ENCODE measurements around the gene NRG2. TPM values are rescaled to one million over a fixed set of nuclear protein-coding genes. Genes with fewer than 3 reads are reported as not detected.

NRG2 gene
- polyA plus RNA-seq, 3 donors = 2.0 to 4.8 (median 3.1) TPM

DNA sequence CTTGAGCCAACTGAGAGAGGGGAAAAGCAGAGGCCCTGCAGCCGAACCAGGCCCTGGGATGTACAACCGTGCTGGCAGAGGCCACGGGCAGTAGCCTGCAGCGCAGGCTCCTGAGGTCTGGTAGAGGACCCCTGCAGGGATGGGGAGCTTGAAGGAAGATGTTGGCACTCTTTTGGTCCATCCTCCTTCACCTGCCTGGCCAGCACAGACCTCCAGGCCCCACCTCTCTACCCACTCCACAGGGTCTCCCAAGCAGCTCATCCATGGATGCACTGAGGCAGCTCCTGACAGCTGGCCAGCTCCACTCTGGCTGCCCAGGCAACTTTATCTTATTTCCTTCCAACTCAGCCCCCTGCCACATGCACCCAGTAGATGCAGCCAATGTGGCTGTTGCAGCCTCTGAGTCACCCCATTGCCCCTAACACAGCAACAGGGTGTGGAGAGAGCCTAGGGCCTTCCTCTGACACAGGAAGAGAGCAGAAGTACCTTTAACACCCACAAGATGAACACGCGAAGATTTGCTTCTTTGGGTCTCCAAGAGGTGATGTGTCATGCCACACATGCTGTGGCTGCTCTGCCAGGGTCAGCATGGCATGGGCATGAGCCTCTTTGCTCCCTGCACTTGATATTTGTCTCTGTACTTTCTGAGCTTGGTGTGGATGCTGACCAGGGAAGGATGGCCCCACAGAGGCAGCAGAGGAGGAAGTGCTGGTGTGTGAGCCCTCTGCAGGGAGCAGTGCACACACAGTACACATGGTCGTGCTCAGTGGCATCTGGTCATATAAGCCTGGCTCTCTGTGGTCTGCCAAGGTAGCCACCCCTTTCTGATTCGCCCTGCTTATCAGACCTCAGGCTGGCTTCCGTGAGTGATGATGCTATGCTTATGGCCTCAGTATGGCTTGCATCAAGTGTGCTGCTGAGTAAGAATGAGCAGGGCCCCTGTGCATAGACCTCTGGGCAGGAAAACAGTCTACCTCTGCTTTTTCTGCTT lies 117.2 kb downstream of the NRG2 start:
- H3K27ac ChIP-seq (ENCODE audit: low read depth, low read length) = no peak overlapping the region
- WGBS, 3 donors = 84 to 89% (median 88%) methylated on average over 9 of the region's 9 CpGs

DNA sequence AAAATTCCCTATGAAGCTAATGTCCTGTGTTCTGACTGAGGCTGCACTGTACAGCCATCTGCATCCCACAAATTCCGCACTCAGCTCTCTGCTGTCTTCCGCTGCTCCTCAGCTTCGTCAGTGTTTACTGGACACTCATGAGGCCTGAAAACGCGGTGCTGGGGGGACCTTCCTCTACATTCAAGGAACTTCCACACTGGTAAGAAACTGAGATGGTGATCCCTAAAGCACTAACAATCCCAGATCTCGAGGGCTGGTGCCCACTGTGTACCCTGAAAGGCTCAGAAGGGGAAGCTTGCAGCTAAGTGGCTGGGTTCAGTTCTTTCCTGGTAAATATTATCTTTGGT lies 117.9 kb downstream of the NRG2 start:
- 90 to 92% (median 91%) methylated on average over 6 of the region's 6 CpGs for WGBS, 3 donors
- H3K27ac ChIP-seq (ENCODE audit: low read depth, low read length) = no peak overlapping the region

DNA sequence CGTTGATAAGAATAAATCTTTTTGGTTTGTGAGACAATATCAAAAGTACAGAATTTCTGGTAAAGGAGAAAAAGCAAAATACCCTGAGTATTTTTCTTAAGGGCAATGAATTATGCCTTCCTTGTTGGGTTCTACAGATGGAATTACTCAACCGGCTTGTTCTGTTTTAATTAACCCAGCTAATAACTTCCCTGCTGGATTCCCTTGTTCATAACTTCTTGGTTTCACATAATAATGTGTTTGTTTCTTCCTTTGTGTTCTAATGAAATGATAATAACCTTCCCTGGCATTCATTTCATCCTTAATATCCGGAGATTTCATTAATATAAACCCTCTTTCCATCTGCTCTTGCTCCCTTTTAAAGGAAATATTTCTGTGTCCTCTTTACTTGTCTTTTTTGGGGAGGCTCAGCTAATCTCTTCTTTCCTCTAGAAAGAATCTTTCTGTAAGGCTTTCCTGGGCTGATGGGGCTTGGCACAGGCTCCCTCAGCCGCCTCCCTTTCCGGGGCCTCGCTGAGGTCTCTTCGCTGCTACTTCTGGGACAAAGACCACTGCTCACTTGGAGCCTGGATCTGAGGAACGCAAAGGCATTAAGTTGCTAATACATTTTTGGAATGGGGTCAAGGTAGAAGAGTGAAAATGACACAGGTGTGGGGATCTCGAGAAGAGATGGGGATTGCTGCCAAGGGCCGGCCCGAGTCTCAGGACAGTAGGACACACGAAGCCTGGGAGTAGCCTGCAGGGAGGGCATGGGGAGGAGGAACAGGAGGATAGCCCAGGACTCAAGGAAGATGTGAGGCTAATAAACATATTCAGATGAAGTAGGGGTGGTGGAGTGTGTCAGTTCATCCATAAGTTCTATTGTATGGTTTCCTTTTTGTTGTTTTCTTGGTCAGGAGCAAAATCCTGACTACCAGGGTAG lies 118.5 kb downstream of the NRG2 start:
- no peak overlapping the region for H3K27ac ChIP-seq (ENCODE audit: low read depth, low read length)
- 66 to 75% (median 70%) methylated on average over 12 of the region's 12 CpGs for WGBS, 3 donors

DNA sequence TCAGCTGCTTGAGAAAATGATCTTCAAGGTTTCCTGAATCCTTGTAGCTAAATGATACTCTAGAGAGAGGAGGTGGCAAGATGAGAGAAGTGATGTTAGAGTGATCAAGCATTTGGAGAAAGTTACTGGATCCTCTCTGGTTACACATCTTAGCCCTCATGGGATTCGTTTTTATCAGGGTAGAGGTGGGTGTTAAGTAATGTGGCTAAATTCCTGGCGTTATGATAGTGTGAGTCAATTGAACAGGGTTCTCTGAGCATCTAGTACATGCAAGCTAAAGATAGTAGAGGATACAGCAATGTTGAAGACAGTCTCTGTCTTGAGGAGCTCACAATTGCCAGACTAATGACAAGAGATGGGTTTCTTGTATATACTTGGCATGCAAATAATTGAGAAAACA lies 123.8 kb downstream of the NRG2 start:
- 63 to 76% (median 65%) methylated on average over 2 of the region's 2 CpGs for WGBS, 3 donors
- H3K27ac ChIP-seq (ENCODE audit: low read depth, low read length) = no peak overlapping the region

DNA sequence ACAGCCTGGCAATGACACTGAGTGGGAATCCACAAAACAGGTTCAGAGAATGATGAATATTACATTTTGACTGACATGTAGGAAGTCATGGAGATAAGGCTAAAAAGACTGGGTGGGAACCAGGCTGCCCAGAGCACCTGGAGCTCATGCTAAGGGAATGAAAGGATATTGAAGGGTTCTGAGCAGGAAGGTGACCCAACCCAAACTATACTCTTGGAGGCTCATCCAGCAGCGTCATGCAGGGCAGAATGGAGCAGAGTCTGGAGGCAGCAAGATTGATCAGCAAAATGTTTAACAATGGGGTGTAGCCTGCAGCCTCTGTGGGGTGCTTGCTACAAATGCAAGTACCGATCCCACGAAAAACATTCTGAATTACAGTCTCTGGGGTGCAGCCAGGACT lies 127.3 kb downstream of the NRG2 start:
- 30 to 44% (median 43%) methylated on average over 3 of the region's 3 CpGs for WGBS, 3 donors

DNA sequence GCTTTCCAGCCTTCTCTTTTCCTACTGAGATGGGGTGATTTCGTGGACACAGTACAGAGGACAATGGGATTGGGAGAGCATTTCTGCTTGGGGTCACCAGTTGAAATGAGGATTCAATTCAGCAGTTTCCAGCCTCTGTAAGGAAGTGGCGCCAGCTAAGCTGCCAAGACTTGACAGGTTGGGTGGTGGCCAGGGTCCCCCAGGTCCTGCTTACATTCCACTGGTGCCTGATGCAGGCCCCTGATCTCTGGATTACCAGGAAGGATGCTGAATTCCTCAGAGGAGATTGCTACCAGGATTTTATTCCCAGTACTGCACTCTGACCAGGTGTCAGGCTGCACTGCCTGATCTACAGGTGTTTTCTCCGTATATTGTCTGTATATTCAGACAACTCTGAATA lies 127.8 kb downstream of the NRG2 start:
- H3K27ac ChIP-seq (ENCODE audit: low read depth, low read length) = no peak overlapping the region
- 66 to 84% (median 72%) methylated on average over 3 of the region's 3 CpGs for WGBS, 3 donors

More for the DNA sequence above, 127.3 kb downstream of the NRG2 start:
- H3K27ac ChIP-seq (ENCODE audit: low read depth, low read length) = no peak overlapping the region

DNA sequence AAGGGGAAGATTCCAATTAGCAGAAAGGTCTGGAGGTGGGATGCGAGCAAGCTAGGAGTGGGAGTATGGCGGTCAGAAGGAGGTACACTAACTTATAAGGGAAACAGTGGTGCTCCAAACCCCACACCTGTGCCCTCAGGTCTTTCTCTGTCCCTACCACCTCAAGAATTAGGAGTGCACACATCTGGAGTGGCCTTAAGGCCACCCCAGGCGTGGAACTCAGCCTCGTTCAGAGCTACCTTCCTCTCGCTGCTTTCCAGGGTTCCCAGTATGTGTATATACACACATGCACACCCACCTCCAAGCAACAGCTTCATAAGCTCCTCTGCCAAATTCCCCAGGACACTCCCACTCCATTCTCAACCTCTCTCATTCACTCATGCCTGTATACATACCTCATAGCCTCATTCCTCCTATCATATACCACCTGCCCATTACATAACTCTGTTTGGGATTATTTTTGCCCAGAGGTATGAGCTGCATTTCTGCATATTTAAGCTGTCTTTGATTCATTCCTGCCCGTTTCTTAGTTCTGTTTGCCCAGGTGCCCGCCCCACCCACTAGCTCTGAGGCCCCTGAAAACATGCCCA lies 128.8 kb downstream of the NRG2 start:
- 82 to 87% (median 84%) methylated on average over 7 of the region's 7 CpGs for WGBS, 3 donors

DNA sequence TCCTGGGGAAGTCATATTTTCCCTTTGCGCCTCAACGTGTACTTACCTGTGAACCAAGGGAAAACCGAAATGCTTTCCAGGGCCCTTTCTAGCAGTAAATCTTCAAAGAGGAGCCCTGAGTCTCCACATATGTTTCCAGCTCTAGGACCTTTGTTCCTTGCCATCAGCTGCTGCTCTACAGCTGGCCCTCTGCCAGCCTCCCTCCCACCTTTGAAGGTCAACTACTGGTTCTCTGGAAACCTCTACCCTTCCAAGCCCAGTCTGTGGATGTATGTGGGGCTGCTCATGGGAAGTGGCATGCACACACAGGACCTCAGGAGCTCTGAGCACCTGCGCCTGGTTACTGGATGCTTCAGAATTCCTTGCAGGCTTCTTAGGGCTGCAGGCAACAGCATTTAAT lies 130.3 kb downstream of the NRG2 start:
- WGBS, 3 donors = 60 to 96% (median 93%) methylated on average over 4 of the region's 4 CpGs
- H3K27ac ChIP-seq (ENCODE audit: low read depth, low read length) = no peak overlapping the region

More for the DNA sequence above, 128.8 kb downstream of the NRG2 start:
- no peak overlapping the region for H3K27ac ChIP-seq (ENCODE audit: low read depth, low read length)

DNA sequence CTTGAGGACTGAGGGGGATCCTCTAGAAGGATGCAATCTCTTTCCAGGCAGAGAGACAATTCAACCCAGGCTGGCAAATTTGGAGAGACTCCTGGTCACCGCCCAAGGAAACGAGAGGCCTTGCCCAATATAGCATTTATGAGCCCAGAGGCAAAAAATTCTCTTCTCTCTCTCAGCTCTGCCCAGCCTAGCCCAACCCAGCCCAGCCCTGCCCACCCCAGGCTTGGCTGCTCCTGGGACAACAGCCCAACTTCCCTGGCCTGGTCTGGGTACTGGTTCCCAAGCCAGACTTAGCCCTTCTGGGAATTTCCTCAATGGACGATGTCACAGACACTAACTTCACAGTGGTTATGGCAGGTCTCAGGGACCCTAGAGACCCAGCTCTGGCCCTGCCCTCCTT lies 130.9 kb downstream of the NRG2 start:
- no peak overlapping the region for H3K27ac ChIP-seq (ENCODE audit: low read depth, low read length)
- 78 to 93% (median 81%) methylated on average over 3 of the region's 3 CpGs for WGBS, 3 donors

DNA sequence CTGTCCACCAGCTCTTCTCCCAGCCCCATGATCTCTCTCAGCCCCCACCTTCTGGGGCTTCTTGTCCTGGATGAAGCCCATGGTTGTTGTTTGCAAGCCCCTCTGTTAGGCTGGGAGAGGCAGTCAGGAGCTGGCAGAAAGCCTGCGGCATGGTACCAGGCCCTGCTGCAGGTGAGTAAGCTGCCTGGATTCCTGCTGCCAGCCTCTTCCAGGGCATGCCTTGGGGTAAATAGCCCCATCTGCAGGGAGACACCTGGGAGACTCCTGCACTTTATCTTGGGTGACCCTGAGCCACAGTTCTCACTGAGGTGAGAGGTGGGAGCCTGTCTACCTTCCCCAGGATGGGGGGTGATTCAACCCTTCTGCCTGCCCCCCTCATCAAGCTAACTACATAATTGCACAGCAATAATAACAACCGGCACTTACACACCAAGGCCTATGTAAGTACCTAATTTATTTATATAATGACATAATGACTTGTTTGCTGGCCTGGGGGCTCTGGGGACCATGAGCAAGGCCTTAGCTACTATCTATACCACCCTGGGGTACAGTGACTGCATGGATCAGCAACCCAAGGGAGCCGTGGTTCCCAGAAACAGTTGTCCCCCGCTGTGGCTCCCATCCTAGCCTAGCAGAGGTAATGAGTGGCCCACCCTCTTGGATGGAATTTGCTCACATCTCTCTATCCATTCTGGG lies 131.5 kb downstream of the NRG2 start:
- 96 to 97% (median 96%) methylated on average over 4 of the region's 4 CpGs for WGBS, 3 donors
- no peak overlapping the region for H3K27ac ChIP-seq (ENCODE audit: low read depth, low read length)

DNA sequence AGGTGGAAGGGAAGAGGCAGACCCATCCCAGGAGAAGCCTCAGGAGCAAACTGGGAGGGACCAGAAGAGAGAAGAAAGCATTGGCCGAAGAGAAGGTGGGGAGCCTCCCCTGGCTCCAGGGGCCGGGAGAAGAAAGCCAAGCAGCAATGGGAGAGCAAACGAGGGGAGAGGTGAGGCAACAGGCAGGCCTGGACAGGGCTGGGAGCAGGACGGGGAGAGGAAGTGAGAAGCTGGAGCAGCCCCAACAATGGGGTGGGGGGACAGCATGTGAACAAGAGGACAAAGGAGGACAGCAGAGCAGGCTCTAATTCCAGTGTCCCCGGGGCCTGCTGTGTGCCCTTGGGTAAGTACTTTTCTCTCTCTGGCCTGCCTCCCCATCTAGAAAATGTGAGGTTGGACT lies 132.2 kb downstream of the NRG2 start:
- WGBS, 3 donors = 65 to 88% (median 70%) methylated on average over 5 of the region's 5 CpGs
- H3K27ac ChIP-seq (ENCODE audit: low read depth, low read length) = no peak overlapping the region

DNA sequence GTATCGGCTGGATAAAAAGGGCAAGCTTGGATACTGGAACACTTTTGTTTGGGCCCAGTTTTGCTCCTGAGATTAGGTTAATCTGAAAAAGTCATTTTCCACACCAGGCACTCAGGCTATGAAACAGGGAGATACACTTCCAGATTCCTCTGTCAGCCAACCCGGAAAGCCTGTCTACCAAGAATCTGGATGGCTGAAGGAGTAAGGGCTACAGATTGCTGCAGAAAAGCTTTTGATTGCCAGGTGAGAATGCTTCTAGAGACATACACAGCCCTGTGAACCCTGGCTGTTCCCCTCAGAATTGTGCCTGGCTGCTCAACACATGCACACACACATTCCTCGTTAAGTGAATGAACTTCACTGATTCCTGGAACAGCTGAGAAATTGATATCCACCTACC lies 133.1 kb downstream of the NRG2 start:
- no peak overlapping the region for H3K27ac ChIP-seq (ENCODE audit: low read depth, low read length)
- WGBS, 3 donors = 85 to 96% (median 90%) methylated on average over 3 of the region's 3 CpGs

DNA sequence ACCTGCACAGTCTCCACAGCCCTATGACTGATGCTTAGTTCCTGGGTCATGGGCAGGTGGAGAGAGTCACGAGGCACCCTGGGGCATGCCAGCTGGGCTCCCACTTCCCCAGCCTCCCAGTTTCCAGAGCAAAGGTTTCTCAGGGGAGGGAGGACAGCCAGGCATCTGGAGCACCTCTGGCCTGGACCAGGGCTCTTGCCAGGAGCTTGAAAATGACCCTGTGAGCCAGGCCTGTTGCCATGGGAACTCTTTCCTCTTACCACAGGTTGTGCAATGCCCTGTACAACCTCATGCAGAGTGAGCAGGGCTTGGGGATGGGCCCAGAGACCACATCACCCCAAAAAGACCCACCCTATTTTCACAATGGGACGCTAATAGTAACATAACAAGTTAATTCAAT lies 134.3 kb downstream of the NRG2 start:
- WGBS, 3 donors = 60 to 78% (median 68%) methylated on average over 2 of the region's 2 CpGs
- H3K27ac ChIP-seq (ENCODE audit: low read depth, low read length) = no peak overlapping the region

DNA sequence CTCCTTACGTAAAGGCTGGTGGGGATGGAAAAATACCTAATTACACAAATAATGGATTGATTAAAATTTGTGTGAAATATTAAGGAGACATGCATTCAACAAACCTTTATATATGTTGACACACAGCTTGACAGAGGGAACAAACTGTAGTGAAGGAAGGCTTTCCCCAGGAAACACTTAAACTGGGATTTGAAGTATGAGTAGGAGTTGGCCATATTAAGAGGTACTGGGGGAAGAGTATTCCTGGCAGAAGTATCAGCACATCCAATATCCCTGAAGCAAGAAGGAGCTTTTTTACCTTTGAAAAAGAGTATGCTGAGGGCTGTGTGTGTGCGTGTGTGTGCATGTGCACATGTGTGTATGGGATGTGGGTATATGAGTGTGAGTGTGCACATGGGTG lies 136.4 kb downstream of the NRG2 start:
- 96 to 98% (median 97%) methylated on average over 2 of the region's 2 CpGs for WGBS, 3 donors
- no peak overlapping the region for H3K27ac ChIP-seq (ENCODE audit: low read depth, low read length)

DNA sequence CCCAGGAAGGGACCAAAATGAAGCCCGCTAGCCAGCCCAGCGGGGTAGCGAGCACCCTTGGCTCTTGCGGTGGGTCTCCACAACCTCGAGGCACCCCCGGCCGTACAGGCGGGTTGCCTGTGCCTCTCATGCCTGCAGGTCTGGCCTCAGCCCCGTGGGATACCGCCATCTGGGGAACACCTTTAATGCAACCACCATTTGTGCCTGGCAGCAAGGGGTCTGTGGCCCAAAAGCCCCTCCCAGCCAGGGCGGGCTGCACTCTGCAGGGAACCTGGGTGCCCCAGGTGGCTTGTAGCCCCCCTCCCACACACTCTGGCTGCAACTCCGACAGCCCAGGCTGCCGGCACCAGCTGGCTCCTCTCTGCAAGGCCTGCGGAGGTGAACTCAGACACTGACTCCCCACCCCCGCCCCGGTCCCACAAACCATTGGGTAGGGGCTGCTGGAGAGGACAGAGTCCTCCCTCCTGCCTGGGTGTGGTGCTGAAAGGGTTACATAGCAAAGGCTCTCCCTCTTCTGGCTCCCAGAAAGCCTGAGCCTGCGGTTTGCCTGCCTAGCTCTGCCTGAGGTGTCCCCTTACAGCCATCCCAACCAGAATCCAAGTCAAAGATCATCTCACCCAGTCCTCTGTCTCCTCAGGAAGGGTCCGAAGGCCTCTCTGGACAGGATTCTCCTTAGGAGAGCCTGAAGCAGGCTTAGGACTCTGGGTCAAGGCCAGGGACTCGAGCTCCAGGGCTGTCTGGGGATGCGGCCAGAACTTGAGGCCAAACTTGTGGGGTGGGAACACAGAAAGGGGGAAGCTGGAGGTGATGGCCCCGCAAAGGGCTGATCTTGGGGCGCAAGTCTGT lies 138.1 kb downstream of the NRG2 start:
- 24 to 31% (median 24%) methylated on average over 21 to 22 of the region's 22 CpGs for WGBS, 3 donors

DNA sequence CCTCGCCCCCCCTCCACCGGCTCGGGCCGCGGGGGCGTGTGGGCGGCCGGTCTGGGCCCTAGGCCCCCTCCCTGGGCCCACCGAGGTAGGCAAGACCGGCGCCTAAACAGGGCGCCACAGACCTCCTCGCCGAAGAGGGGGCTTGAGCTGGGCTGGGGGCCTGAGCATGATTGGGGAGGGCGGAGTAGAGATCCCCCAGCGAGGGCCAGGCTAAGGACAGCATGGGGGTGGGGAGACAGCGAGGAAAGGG lies 138.6 kb downstream of the NRG2 start:
- WGBS, 3 donors = 2 to 5% (median 2%) methylated on average over 16 to 17 of the region's 17 CpGs
- no peak overlapping the region for H3K27ac ChIP-seq (ENCODE audit: low read depth, low read length)

More for the DNA sequence above, 138.1 kb downstream of the NRG2 start:
- no peak overlapping the region for H3K27ac ChIP-seq (ENCODE audit: low read depth, low read length)

DNA sequence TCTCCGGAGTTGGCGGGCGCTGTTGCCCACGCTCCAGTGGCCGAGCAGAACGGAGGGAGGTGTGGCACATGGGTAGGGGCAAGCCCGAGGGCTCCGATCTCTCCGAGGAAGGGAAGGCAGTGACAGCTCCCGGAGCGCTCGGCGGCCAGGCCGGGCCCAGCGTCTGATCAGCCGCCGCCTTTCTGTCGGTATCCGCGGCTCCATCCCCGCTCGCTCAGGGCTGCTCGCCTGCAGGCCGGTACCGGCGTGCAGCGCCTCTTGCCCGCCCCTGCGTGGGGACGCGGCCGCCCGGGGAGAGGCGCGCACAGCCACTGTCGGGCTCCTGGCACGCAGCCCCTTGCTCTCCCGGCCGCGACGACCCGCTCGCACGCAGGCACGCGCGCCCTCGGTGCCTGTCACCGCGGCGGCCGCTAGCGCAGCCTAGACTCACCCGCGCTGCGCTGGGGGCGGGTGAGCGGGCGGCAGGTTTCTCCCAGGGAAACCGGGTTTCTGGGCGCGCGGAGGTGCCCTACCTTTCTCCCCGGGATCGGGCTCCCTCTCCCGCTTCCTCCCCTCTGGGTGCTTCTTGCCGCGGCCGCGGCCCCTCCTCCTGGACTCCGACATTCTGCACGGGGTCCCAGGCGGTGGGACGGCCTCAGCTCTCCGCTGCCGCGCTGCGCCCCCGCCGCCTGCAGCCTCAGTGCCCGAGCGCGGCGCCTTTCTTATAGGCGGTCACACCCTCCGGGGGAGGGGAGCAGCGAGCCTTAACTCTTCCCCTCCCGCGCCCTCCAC lies 139.1 kb downstream of the NRG2 start:
- WGBS, 3 donors = 1 to 3% (median 2%) methylated on average over 74 to 89 of the region's 89 CpGs
- H3K27ac ChIP-seq (ENCODE audit: low read depth, low read length) = no peak overlapping the region
